Progenitor cell of endocrine pancreas (in vitro differentiated cells): ENCODE data around the gene SAFB. TPM values are rescaled to one million over a fixed set of nuclear protein-coding genes. Genes with fewer than 3 reads are reported as not detected.

ENCODE experiments used
- DNase-seq: peaks from one replicate; pipeline ENCODE4 v3.0.0; 2021; ENCODE audit warnings: low spot score; ENCODE audit not compliant: unreplicated experiment
- H3K27ac Mint-ChIP-seq: 2 replicates; pipeline ENCODE4 v1.8.0; 2021; ENCODE audit warnings: mild to moderate bottlenecking, moderate library complexity, mixed read lengths
- H3K27me3 Mint-ChIP-seq: 2 replicates; pipeline ENCODE4 v1.8.0; 2021; ENCODE audit warnings: mixed read lengths
- H3K36me3 Mint-ChIP-seq: 2 replicates; pipeline ENCODE4 v1.8.0; 2022; ENCODE audit warnings: mixed read lengths; ENCODE audit not compliant: insufficient read depth
- H3K4me1 Mint-ChIP-seq: 2 replicates; pipeline ENCODE4 v1.8.0; 2021; ENCODE audit warnings: low read depth, mixed read lengths
- H3K4me3 Mint-ChIP-seq: 2 replicates; pipeline ENCODE4 v1.8.0; 2021; ENCODE audit warnings: low read depth, mild to moderate bottlenecking, moderate library complexity, mixed read lengths
- H3K9me3 Mint-ChIP-seq: 2 replicates; pipeline ENCODE4 v1.8.0; 2021; ENCODE audit warnings: low read depth, mixed read lengths
- total RNA-seq: library from RNA; stranded (reverse); gene quantifications from 2 replicates; pipeline ENCODE4 v1.2.1, GENCODE V29; 2021
- TF ChIP-seq, protein P1 (sequence below): fragments of 200-600 bp; sonication (generic); IDR thresholded peaks from one replicate; pipeline ENCODE4 v1.5.0; 2021; ENCODE audit warnings: antibody characterized with exemption, mild to moderate bottlenecking; ENCODE audit not compliant: unreplicated experiment

Gene SAFB
- total RNA-seq, 1 donor from 2014 or later = 169 TPM

DNA sequence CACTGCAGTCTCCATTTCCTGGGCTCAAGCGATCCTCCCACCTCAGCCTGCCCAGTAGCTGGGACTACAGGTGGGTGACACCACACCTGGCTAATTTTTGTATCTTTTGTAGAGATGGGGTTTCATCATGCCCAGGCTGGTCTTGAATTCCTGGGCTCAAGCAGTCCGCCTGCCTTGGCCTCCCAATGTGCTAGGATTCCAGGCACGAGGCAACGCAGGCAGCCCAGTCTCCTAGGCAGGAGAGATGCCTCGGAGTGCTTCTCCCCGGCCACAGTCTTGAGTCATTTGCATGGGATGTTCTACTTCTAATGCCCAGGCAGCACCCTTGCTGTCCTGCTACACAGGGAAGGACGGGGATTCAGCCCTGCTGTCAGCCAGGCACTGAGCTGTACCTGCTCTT, 48.7 kb downstream of the SAFB start:
- H3K9me3 Mint-ChIP-seq = no peaks in the 10 kb centered on the region
- DNase-seq = no peak
- H3K4me1 Mint-ChIP-seq = no peaks in the 10 kb centered on the region
- no peaks in the 10 kb centered on the region for H3K27me3 Mint-ChIP-seq
- no peak overlapping the region for H3K27ac Mint-ChIP-seq
- TF ChIP-seq, protein P1, sequence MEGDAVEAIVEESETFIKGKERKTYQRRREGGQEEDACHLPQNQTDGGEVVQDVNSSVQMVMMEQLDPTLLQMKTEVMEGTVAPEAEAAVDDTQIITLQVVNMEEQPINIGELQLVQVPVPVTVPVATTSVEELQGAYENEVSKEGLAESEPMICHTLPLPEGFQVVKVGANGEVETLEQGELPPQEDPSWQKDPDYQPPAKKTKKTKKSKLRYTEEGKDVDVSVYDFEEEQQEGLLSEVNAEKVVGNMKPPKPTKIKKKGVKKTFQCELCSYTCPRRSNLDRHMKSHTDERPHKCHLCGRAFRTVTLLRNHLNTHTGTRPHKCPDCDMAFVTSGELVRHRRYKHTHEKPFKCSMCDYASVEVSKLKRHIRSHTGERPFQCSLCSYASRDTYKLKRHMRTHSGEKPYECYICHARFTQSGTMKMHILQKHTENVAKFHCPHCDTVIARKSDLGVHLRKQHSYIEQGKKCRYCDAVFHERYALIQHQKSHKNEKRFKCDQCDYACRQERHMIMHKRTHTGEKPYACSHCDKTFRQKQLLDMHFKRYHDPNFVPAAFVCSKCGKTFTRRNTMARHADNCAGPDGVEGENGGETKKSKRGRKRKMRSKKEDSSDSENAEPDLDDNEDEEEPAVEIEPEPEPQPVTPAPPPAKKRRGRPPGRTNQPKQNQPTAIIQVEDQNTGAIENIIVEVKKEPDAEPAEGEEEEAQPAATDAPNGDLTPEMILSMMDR = no peak
- H3K4me3 Mint-ChIP-seq = no peak overlapping the region
- peaks cover 22% of the 10 kb centered on the region for H3K36me3 Mint-ChIP-seq

DNA sequence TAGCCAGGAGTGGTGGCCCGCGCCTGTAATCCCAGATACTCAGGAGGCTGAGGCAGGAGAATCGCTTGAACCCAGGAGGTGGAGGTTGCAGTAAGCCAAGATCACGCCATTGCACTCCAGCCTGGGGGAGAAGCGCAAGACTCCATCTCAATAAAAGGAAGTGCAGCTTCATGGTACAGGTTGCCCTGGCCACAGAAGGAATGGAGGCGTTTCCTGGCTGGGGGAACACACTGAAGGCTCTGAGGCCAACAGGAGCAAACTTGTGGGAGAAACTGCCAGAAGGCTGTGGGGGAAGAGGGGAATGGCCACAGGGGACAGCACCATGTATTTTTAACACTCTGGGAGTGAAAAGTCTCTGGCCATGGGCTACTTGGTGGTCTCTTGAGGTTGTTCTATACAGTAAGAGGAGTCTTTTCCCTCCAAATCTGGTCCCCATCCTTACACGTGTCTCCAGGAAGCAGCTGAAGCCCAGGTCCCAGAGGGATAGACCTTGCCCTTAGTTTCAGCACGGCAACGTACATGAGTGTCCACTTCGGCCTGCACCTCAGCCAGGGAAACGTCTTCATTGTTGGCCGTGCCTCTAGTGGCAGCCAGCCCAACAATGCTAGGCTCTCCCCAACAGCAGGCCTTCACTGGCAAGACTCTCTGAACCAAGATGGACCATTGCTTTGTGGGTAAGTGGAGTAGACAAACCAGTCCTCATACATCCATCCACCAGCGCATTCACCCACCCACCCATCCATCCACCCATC, 50.0 kb downstream of the SAFB start:
- no peaks in the 10 kb centered on the region for H3K9me3 Mint-ChIP-seq
- TF ChIP-seq, protein P1 = no peak
- peaks cover 19% of the 10 kb centered on the region for H3K36me3 Mint-ChIP-seq
- H3K4me1 Mint-ChIP-seq = no peaks in the 10 kb centered on the region
- DNase-seq = no peak
- no peaks in the 10 kb centered on the region for H3K27me3 Mint-ChIP-seq
- no peak overlapping the region for H3K4me3 Mint-ChIP-seq
- H3K27ac Mint-ChIP-seq = no peak overlapping the region

DNA sequence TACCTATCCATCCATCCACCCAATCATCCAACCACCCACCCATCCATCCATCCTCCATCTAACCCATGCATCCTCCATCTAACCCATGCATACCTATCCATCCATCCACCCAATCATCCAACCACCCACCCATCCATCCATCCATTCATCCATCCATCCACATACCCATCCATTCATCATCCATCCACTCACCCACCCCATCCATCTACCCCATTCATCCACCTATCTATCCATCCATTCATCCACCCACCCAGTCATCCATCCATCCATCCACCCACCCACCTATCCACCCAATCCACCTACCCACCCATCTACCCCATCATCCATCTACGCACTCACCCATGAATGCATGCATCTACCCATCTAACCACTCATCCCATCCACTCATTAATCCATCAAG, 50.9 kb downstream of the SAFB start:
- TF ChIP-seq, protein P1 = no peak
- no peaks in the 10 kb centered on the region for H3K27me3 Mint-ChIP-seq
- peaks cover 19% of the 10 kb centered on the region for H3K36me3 Mint-ChIP-seq
- H3K4me3 Mint-ChIP-seq = no peak overlapping the region
- H3K27ac Mint-ChIP-seq = no peak overlapping the region
- H3K4me1 Mint-ChIP-seq = no peaks in the 10 kb centered on the region
- no peak for DNase-seq
- H3K9me3 Mint-ChIP-seq = no peaks in the 10 kb centered on the region

DNA sequence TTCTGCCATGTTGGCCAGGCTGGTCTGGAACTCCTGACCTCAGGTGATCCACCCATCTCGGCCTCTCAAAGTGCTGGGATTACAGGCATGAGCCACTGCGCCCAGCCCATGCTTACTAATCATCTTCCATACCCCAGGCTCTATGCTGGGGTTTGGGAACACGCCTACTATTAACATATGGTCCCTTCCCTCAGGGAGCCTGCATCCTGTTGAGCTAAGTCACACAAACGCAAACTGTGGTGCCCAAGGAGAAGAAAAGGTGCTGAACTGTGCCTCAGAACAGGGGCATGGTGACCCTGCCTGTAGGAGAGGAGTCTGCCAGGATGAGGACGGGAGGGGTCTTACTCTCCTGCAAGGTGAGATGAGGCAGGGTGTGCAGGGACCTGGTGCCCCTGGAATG, 51.8 kb downstream of the SAFB start:
- no peaks in the 10 kb centered on the region for H3K9me3 Mint-ChIP-seq
- no peak overlapping the region for H3K27ac Mint-ChIP-seq
- H3K36me3 Mint-ChIP-seq = peaks cover 16% of the 10 kb centered on the region
- TF ChIP-seq, protein P1 = no peak
- H3K4me3 Mint-ChIP-seq = no peak overlapping the region
- no peaks in the 10 kb centered on the region for H3K27me3 Mint-ChIP-seq
- no peak for DNase-seq
- peaks cover 4% of the 10 kb centered on the region for H3K4me1 Mint-ChIP-seq

DNA sequence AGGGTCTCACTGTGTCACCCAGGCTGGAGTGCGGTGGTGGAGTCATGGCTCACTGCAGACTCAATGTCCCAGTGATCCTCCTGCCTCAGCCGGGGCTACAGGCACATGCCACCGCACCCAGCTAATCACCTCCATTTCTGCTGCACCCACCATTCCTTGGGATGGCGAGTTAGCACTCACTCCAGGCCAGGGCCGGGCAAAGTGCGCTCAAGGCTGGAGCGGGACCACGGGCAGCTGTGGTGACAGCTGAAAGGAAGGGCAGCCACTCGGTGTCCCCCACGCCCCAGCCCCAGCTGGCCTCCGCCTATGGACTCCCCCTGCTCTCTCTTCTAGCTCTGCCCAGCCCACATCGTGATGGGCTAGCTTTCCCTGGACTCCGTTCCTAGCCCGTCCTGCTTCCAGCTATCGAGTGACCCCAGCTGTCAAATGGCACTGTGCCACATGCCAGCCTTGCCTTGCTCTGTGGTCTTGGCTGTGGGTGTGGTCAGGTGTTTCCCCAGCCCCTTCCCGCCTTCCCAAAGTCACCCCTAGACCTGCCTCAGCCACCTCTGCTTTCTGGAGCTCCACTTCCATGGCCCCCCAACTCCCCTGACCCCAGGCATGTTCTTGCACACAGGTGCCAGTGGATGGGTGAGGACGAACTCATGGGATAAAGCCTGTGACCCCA, 53.4 kb downstream of the SAFB start:
- H3K4me1 Mint-ChIP-seq = peaks cover 9% of the 10 kb centered on the region
- peak overlapping the region; percentile 62 for H3K27ac Mint-ChIP-seq
- no peak for DNase-seq
- H3K4me3 Mint-ChIP-seq = no peak overlapping the region
- no peaks in the 10 kb centered on the region for H3K9me3 Mint-ChIP-seq
- TF ChIP-seq, protein P1 = no peak
- H3K36me3 Mint-ChIP-seq = peaks cover 10% of the 10 kb centered on the region
- H3K27me3 Mint-ChIP-seq = no peaks in the 10 kb centered on the region
